Epithelial cell of esophagus (primary cell): ENCODE results near the gene WFDC6.
A peak's percentile ranks its signal among the peaks of the same experiment; 100 is the strongest.

Experiments used
- DNase-seq: peaks from one replicate; pipeline ENCODE4 v3.0.0; 2010; ENCODE audit warnings: low read depth
- H3K4me3 ChIP-seq: 2 replicates; pipeline ENCODE4 v1.5.1; 2011; ENCODE audit warnings: mild to moderate bottlenecking, low read length, control low read depth
- CTCF ChIP-seq: IDR thresholded peaks from 2 replicates; pipeline ENCODE4 v1.5.1; 2011; ENCODE audit warnings: low read depth, mild to moderate bottlenecking, low read length, control low read depth, inconsistent platforms; ENCODE audit not compliant: insufficient read depth; ENCODE audit errors: missing control alignments

Gene WFDC6

GRCh38 chr20:45518282-45518681 is 21.0 kb downstream of the WFDC6 start:
- TF ChIP-seq CTCF, result no peak
- no peak overlapping the region for H3K4me3 ChIP-seq
- DNase-seq, result peak; percentile 91

GRCh38 chr20:45515147-45515913 is 24.0 kb downstream of the WFDC6 start, which contains the start of gene SPINT3:
Gene SPINT3 (minus strand): TSS chr20:45515622. CDS start chr20:45515608, 14 bp downstream.
- DNase-seq, result no peak
- TF ChIP-seq CTCF, result no peak
- H3K4me3 ChIP-seq, result no peak within 1 kb of the TSS

DNA sequence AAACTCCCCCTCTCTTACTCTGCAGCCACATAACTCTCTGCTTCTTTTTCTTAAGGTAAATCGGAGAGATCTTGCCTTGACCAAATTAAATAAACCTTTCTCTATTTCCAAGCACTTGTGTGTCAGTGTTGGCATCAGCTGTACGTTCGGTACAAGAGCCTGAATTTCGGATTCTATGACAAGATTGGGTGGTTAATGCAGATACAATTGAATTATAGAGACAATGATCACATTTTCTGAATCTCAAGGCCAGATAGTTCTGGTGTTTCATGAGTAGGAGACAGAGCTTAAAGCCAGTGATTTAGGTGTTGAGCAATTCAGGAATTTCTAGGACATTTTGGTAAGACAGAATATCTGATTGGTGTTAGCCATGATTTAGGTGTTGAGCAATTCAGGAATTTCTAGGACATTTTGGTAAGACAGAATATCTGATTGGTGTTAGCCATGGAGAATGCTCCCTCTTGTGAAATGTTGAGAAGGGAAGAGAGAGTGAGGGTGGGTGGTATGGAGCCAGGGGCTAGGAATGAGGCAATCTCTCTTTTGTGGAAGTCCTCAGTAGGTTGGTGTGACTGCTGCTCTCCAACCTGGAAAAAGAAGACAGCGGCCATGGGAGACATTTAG is 28.9 kb downstream of the WFDC6 start:
- TF ChIP-seq CTCF, result no peak
- H3K4me3 ChIP-seq, result no peak overlapping the region
- DNase-seq, result peak; percentile 50

GRCh38 chr20:45509091-45509490 is 30.2 kb downstream of the WFDC6 start:
- TF ChIP-seq CTCF, result no peak
- H3K4me3 ChIP-seq, result no peak overlapping the region
- no peak for DNase-seq

GRCh38 chr20:45508068-45508886 is 31.0 kb downstream of the WFDC6 start:
- H3K4me3 ChIP-seq, result no peak overlapping the region
- peak; percentile 21 for DNase-seq
- no peak for TF ChIP-seq CTCF

DNA sequence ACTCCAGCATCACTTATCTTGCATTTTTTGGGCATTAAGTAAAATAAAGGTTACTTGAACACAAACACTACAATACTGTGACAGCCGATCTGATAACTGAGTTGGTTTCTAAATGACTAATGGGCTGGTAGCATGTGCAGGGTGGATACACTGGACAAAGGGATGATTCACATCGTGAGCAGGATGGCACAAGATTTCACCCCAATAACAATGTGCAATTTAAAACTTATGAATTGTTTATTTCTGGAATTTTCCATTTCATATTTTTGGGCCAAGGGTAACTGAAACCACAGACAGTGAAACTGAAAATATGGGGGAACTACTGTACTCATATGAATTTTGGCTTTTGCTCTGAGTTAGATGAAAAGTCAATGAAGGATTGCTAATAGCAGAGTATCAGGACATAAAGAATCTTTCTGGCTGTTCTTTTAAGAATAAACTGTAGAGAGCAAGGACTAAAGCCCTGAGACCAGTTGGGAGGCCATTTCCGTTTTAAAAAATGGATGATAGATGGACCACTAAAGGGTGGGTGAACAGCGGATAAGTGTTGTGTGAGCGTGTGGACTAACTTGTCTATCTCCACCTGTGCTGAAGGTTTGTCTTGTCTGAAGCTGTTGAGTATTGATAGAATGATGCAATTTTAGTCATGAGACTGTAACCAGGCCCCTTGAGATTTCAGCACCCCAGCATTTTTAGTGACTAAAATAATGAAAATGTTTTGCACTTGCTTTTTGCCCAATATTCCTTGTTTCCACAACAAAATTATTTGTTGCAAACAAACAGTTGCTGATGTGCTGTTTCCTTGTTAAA is 32.1 kb downstream of the WFDC6 start:
- no peak for TF ChIP-seq CTCF
- DNase-seq, result peak; percentile 85
- no peak overlapping the region for H3K4me3 ChIP-seq
